Activated CD8-positive, alpha-beta memory T cell treated with anti-CD3 and anti-CD28 coated beads for 48 hours (primary cell): ENCODE results near the gene EBF4.
"Not testable (repeated sequence)": the region's sequence is repeated elsewhere in the genome, so short reads cannot be mapped to it uniquely, and the experiment has no call there.

Experiments
- DNase-seq, 3 experiments: peaks; one replicate each; pipeline ENCODE4 v3.0.0-alpha.2; 2020; ENCODE audit warnings: low read depth in 2 of 3, low spot score in 2 of 3

The EBF4 gene

GRCh38 chr20:2755451-2756055, 63.0 kb downstream of the EBF4 start:
- DNase-seq: no peak

GRCh38 chr20:2756056-2756611, 63.6 kb downstream of the EBF4 start:
- no peak for DNase-seq

- no peak for DNase-seq
These were observed 64.4 kb downstream of the EBF4 start for GRCh38 chr20:2757001-2757400.

GRCh38 chr20:2757969-2758368, 65.4 kb downstream of the EBF4 start:
- no peak for DNase-seq

- DNase-seq: no peak
These were observed 66.6 kb downstream of the EBF4 start for GRCh38 chr20:2759143-2759542.

GRCh38 chr20:2759603-2760296, 67.2 kb downstream of the EBF4 start:
- DNase-seq: no peak

GRCh38 chr20:2760297-2760951, 67.8 kb downstream of the EBF4 start:
- DNase-seq: no peak

- DNase-seq: no peak
These were observed 68.3 kb downstream of the EBF4 start for GRCh38 chr20:2760952-2761305.

- no peak for DNase-seq
These were observed 69.3 kb downstream of the EBF4 start for GRCh38 chr20:2761885-2762284.

- DNase-seq: no peak
These were observed 70.1 kb downstream of the EBF4 start for GRCh38 chr20:2762578-2763131.

- DNase-seq: no peak
These were observed 70.6 kb downstream of the EBF4 start for GRCh38 chr20:2763186-2763585.

- no peak for DNase-seq
These were observed 75.4 kb downstream of the EBF4 start for GRCh38 chr20:2767768-2768631.

GRCh38 chr20:2768632-2769015, 76.0 kb downstream of the EBF4 start:
- DNase-seq: no peak

- not testable (repeated sequence) for DNase-seq
These were observed 77.5 kb downstream of the EBF4 start for GRCh38 chr20:2770091-2770490.

- DNase-seq: no peak
These were observed 79.1 kb downstream of the EBF4 start for GRCh38 chr20:2771631-2772080.

- DNase-seq: no peak
These were observed 81.2 kb downstream of the EBF4 start for GRCh38 chr20:2773812-2774211.

- DNase-seq: no peak
These were observed 82.6 kb downstream of the EBF4 start for GRCh38 chr20:2775139-2775538.

GRCh38 chr20:2778602-2779321, 86.2 kb downstream of the EBF4 start:
- no peak for DNase-seq

GRCh38 chr20:2780948-2781347, 88.4 kb downstream of the EBF4 start:
- DNase-seq: no peak

- DNase-seq: no peak
These were observed 91.5 kb downstream of the EBF4 start for GRCh38 chr20:2783908-2784566.
